Esophagus muscularis mucosa (tissue), 4 donors: Measurements from ENCODE around the gene FRZB.

Experiments used
- CTCF ChIP-seq, 3 experiments: fragments of 200-600 bp in 2 of 3; fragments of 450-650 bp in 1 of 3; sonication (generic) in 2 of 3; IDR thresholded peaks; one replicate each; pipeline ENCODE4 v1.5.1; 2017 to 2019; ENCODE audit warnings: antibody characterized with exemption in 3 of 3, mild to moderate bottlenecking in 2 of 3, moderate library complexity in 1 of 3
- EP300 ChIP-seq: sonication (generic); formaldehyde crosslinking; IDR thresholded peaks from one replicate; pipeline ENCODE4 v1.6.1; 2017; ENCODE audit warnings: antibody characterized with exemption
- POLR2A ChIP-seq: fragments of 450-650 bp; IDR thresholded peaks from one replicate; pipeline ENCODE4 v1.6.1; 2017; ENCODE audit warnings: antibody characterized with exemption, moderate library complexity, mild to moderate bottlenecking, low read depth
- POLR2AphosphoS5 ChIP-seq, 2 donors: sonication (generic); formaldehyde crosslinking; IDR thresholded peaks; one replicate each; pipeline ENCODE4 v1.6.1; 2017; ENCODE audit warnings: antibody characterized with exemption in 2 of 2

- TF ChIP-seq EP300, result no peak
- no peak for TF ChIP-seq CTCF (IDR thresholded peaks at IDR 0.05)
- no peak for TF ChIP-seq POLR2AphosphoS5 (IDR thresholded peaks at IDR 0.05)
- TF ChIP-seq POLR2A, result no peak
Measured at GRCh38 chr2:182910965-182911364, 44.5 kb upstream of the FRZB start.
